IMR-90 (cell line): ENCODE results near the gene RUNX3. TPM values are rescaled to one million over a fixed set of nuclear protein-coding genes. Genes with fewer than 3 reads are reported as not detected.

Experiments
- ATAC-seq: fragments of 200-7000 bp; cut with Tn5 transposase; 2 replicates; pipeline ENCODE4 v1.9.1; 2020; ENCODE audit warnings: low read depth, mild to moderate bottlenecking, moderate library complexity
- BruUV-seq: library from RNA; stranded (reverse); fragments of 400-500 nt; replicated peaks from 2 replicates; lab custom pipeline; 2021; lab: Mats Ljungman, UMichigan
- CTCF ChIA-PET: fragments of 300-600 bp; formaldehyde crosslinking; extraction: SDS; loops from one replicate; lab custom pipeline; 2021; ENCODE audit warnings: antibody characterized with exemption; lab: Yijun Ruan, JAX
- POLR2A ChIA-PET: fragments of 300-600 bp; sonication (Branson Sonifier 250); formaldehyde crosslinking; loops from one replicate; lab custom pipeline; 2022; ENCODE audit warnings: antibody characterized with exemption; ENCODE audit not compliant: unreplicated experiment; lab: Charles Lee
- DNase-seq: peaks from one replicate; pipeline ENCODE4 v3.0.0; 2013
- H2AFZ ChIP-seq: replicated peaks from 2 replicates; pipeline ENCODE3; 2013; ENCODE audit warnings: low read length, mild to moderate bottlenecking; ENCODE audit not compliant: poor library complexity
- H2AK5ac ChIP-seq: 2 replicates; pipeline ENCODE4 v1.6.1; 2013; ENCODE audit warnings: low read depth, low read length, inconsistent platforms
- H2AK9ac ChIP-seq: replicated peaks from 2 replicates; pipeline ENCODE3; 2013; ENCODE audit warnings: mild to moderate bottlenecking, low read depth, low read length, moderate library complexity; ENCODE audit not compliant: poor library complexity
- H2BK120ac ChIP-seq: 2 replicates; pipeline ENCODE4 v1.6.1; 2013; ENCODE audit warnings: low read depth, low read length, inconsistent platforms
- H2BK15ac ChIP-seq: 3 replicates; pipeline ENCODE4 v1.6.1; 2013; ENCODE audit warnings: low read depth, low read length, inconsistent platforms
- H2BK20ac ChIP-seq: 2 replicates; pipeline ENCODE4 v1.6.1; 2013; ENCODE audit warnings: low read depth, mild to moderate bottlenecking, inconsistent platforms, low read length, moderate library complexity
- H2BK5ac ChIP-seq: 2 replicates; pipeline ENCODE4 v1.6.1; 2013; ENCODE audit warnings: mild to moderate bottlenecking, low read depth, low read length, inconsistent platforms; ENCODE audit not compliant: poor library complexity, severe bottlenecking
- H3K14ac ChIP-seq: replicated peaks from 2 replicates; pipeline ENCODE4 v1.6.1; 2013; ENCODE audit warnings: low read depth, low read length, inconsistent platforms
- H3K18ac ChIP-seq: 2 replicates; pipeline ENCODE4 v1.6.1; 2013; ENCODE audit warnings: low read depth, low read length, control low read depth
- H3K23ac ChIP-seq: 2 replicates; pipeline ENCODE4 v1.6.1; 2013; ENCODE audit warnings: low read depth, low read length, inconsistent platforms
- H3K27ac ChIP-seq: 2 replicates; pipeline ENCODE4 v1.5.1; 2013; ENCODE audit warnings: mild to moderate bottlenecking, control low read depth, low read length; ENCODE audit not compliant: insufficient read depth
- H3K27me3 ChIP-seq: 2 replicates; pipeline ENCODE4 v1.6.1; 2013; ENCODE audit warnings: low read length; ENCODE audit not compliant: control insufficient read depth, insufficient read depth
- H3K36me3 ChIP-seq: 2 replicates; pipeline ENCODE4 v1.6.1; 2013; ENCODE audit warnings: low read length, mixed read lengths; ENCODE audit not compliant: control insufficient read depth, insufficient read depth
- H3K4ac ChIP-seq: 2 replicates; pipeline ENCODE4 v1.6.1; 2013; ENCODE audit warnings: low read depth, low read length, inconsistent platforms
- H3K4me1 ChIP-seq: 2 replicates; pipeline ENCODE4 v1.6.1; 2013; ENCODE audit warnings: low read length, mixed read lengths; ENCODE audit not compliant: control insufficient read depth, insufficient read depth
- H3K4me2 ChIP-seq: 2 replicates; pipeline ENCODE4 v1.6.1; 2013; ENCODE audit warnings: low read depth, mild to moderate bottlenecking, control low read depth, low read length, moderate library complexity
- H3K4me3 ChIP-seq: 2 replicates; pipeline ENCODE4 v1.5.1; 2013; ENCODE audit warnings: low read depth, mild to moderate bottlenecking, control low read depth, low read length, moderate library complexity; ENCODE audit not compliant: insufficient read depth
- H3K56ac ChIP-seq: 2 replicates; pipeline ENCODE4 v1.6.1; 2013; ENCODE audit warnings: low read length, inconsistent platforms; ENCODE audit not compliant: insufficient read depth; ENCODE audit errors: extremely low read depth
- H3K79me1 ChIP-seq, 2 experiments: 2 replicates each; pipeline ENCODE4 v1.6.1; 2013; ENCODE audit warnings: low read length in 2 of 2, inconsistent platforms in 1 of 2, low read depth in 1 of 2
- H3K9ac ChIP-seq: 2 replicates; pipeline ENCODE4 v1.6.1; 2013; ENCODE audit warnings: low read depth, low read length, control low read depth
- H3K9me1 ChIP-seq: 2 replicates; pipeline ENCODE4 v1.6.1; 2013; ENCODE audit warnings: low read length, inconsistent platforms; ENCODE audit not compliant: insufficient read depth
- H3K9me3 ChIP-seq: 2 replicates; pipeline ENCODE4 v1.6.1; 2013; ENCODE audit warnings: low read length; ENCODE audit not compliant: control insufficient read depth, insufficient read depth
- H4K20me1 ChIP-seq: 2 replicates; pipeline ENCODE4 v1.6.1; 2013; ENCODE audit warnings: low read length, inconsistent platforms; ENCODE audit not compliant: insufficient read depth
- H4K5ac ChIP-seq: 2 replicates; pipeline ENCODE4 v1.6.1; 2013; ENCODE audit warnings: mild to moderate bottlenecking, low read depth, low read length, control low read depth
- H4K8ac ChIP-seq, 2 experiments: 2 replicates each; pipeline ENCODE4 v1.6.1; 2013; ENCODE audit warnings: low read depth in 2 of 2, low read length in 2 of 2, control low read depth in 1 of 2, inconsistent platforms in 1 of 2
- H4K91ac ChIP-seq: 2 replicates; pipeline ENCODE4 v1.6.1; 2013; ENCODE audit warnings: low read depth, low read length, inconsistent platforms; ENCODE audit not compliant: insufficient read depth
- BHLHE40 ChIP-seq: fragments of 150-350 bp; IDR thresholded peaks from 2 replicates; pipeline ENCODE4 v1.6.1; 2016; ENCODE audit warnings: mild to moderate bottlenecking, low read depth, low read length
- CEBPB ChIP-seq: IDR thresholded peaks from 2 replicates; pipeline ENCODE4 v1.6.1; 2012; ENCODE audit warnings: low read depth, low read length, improper control_type of control experiment
- CHD1 ChIP-seq: IDR thresholded peaks from 2 replicates; pipeline ENCODE4 v1.6.1; 2012; ENCODE audit warnings: low read depth, low read length, improper control_type of control experiment
- FOS ChIP-seq: fragments of 150-350 bp; IDR thresholded peaks from 2 replicates; pipeline ENCODE4 v1.6.1; 2016; ENCODE audit warnings: low read depth, low read length
- MAFK ChIP-seq: IDR thresholded peaks from 2 replicates; pipeline ENCODE4 v1.6.1; 2012; ENCODE audit warnings: low read depth, low read length, improper control_type of control experiment
- NFE2L2 ChIP-seq: fragments of 150-350 bp; IDR thresholded peaks from 2 replicates; pipeline ENCODE4 v1.6.1; 2016; ENCODE audit warnings: low read depth, mild to moderate bottlenecking, low read length
- POLR2A ChIP-seq: IDR thresholded peaks from 2 replicates; pipeline ENCODE4 v1.6.1; 2012; ENCODE audit warnings: mild to moderate bottlenecking, low read depth, low read length
- RAD21 ChIP-seq: IDR thresholded peaks from 2 replicates; pipeline ENCODE4 v1.6.1; 2012; ENCODE audit warnings: low read length, improper control_type of control experiment
- RCOR1 ChIP-seq: IDR thresholded peaks from 2 replicates; pipeline ENCODE4 v1.6.1; 2012; ENCODE audit warnings: mild to moderate bottlenecking, low read length, improper control_type of control experiment; ENCODE audit not compliant: insufficient replicate concordance
- RFX5 ChIP-seq: IDR thresholded peaks from 2 replicates; pipeline ENCODE4 v1.8.0; 2012; ENCODE audit warnings: low read depth, mild to moderate bottlenecking, low read length, moderate library complexity
- SMC3 ChIP-seq: fragments of 150-350 bp; IDR thresholded peaks from 2 replicates; pipeline ENCODE4 v1.6.1; 2016; ENCODE audit warnings: low read depth, mild to moderate bottlenecking, antibody characterized with exemption, low read length, moderate library complexity
- WGBS, 2 experiments: methylation state at CpG; one replicate each; pipeline versions ENCODE4 v1.1.5 to v1.1.7; 2013; ENCODE audit warnings: missing lambda C conversion rate in 2 of 2; ENCODE audit not compliant: insufficient read length in 1 of 2; ENCODE audit errors: extremely low coverage in 2 of 2; 5-methylcytosine and 5-hydroxymethylcytosine counted together
- dilution Hi-C: fragments of 300-500 bp; cut with HindIII; formaldehyde crosslinking; loops from one replicate; pipeline ENCODE4 v1.14.3; 2018; ENCODE audit warnings: low sequenced_read_pairs; ENCODE audit not compliant: unreplicated experiment
- in situ Hi-C: fragments of 300-500 bp; cut with MboI; formaldehyde crosslinking; loops from 3 replicates; pipeline ENCODE4 v1.14.3; 2019; ENCODE audit warnings: low sequenced_read_pairs, inconsistent platforms, mixed read lengths
- intact Hi-C: fragments of 100-400 bp; cut with micrococcal nuclease; formaldehyde crosslinking; loops from 2 replicates; pipeline ENCODE4 v1.10.0; 2022
- polyA plus RNA-seq, 3 experiments: library from polyadenylated mRNA; depleted of rRNA; stranded (reverse); fragments of >200 nt; gene quantifications; 2 replicates each; pipeline ENCODE4 v1.2.3, GENCODE V29; 2012; ENCODE audit warnings: low replicate concordance in 1 of 3
- total RNA-seq: library from RNA; depleted of rRNA; stranded (reverse); fragments of >200 nt; gene quantifications from 2 replicates; pipeline ENCODE4 v1.2.3, GENCODE V29; 2012
- TF ChIP-seq, protein P1 (sequence below): fragments of 150-350 bp; IDR thresholded peaks from 2 replicates; pipeline ENCODE4 v1.6.1; 2016; ENCODE audit warnings: low read depth, mild to moderate bottlenecking, low read length, moderate library complexity, borderline replicate concordance
- TF ChIP-seq, protein P2 (sequence below): conservative IDR thresholded peaks from 2 replicates; pipeline ENCODE4 v1.5.1; 2012; ENCODE audit warnings: mild to moderate bottlenecking, low read depth, low read length, improper control_type of control experiment
- TF ChIP-seq, protein P3 (sequence below): fragments of 150-350 bp; IDR thresholded peaks from 2 replicates; pipeline ENCODE4 v1.6.1; 2017; ENCODE audit warnings: mild to moderate bottlenecking, antibody characterized with exemption, low read length, low read depth

Gene RUNX3
- total and polyA plus RNA-seq, 2 of the 4 experiments (the other 2 are of a cell fraction), result 0.07 TPM; not detected in 1

DNA sequence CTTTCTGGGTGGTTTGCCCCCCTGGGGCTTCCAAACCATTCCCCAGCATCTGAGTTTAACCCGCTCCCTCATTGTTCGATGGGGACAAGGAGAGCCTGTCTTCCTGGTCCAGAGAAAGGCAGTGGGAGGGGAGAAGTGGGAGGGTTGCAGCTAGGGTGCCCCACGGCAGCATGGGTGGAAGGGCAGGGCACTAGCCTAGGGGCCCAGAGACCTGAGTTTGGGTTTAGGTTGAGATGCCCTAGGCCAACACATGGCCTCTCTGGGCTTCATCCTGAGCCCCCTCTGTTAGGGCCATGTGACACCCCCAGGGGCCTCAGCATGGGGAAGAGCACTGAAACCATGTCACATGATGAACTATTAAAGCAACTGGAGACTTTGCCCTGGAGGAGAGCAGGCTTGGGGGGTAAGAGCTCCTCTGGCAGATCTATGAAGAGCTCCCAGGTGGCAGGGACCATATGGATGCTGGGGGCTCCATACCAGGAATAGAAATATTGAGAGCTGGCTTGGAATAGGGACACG is 9.7 kb upstream of the RUNX3 start:
- Histone ChIP-seq H3K79me1 (no peaks in the 10 kb centered on the region), H4K20me1 (no peaks in the 10 kb centered on the region), H2AFZ (no peak overlapping the region), H2BK15ac (no peak overlapping the region), H3K9me1 (no peaks in the 10 kb centered on the region; the same call in 1 of the 2 replicates), H3K4ac (no peak overlapping the region), H3K4me3 (no peak overlapping the region), H3K36me3 (no peaks in the 10 kb centered on the region), H3K27ac (no peak overlapping the region), H3K23ac (no peak overlapping the region), H3K56ac (no peak overlapping the region), H3K18ac (no peak overlapping the region), H4K8ac (no peak overlapping the region), H3K4me2 (no peak overlapping the region), H2BK120ac (no peak overlapping the region), H3K9me3 (peaks cover 3% of the 10 kb centered on the region; the same call in 1 of the 2 replicates), H3K14ac (no peak overlapping the region), H2BK5ac (no peak overlapping the region), H3K27me3 (peaks cover 30% of the 10 kb centered on the region), H2BK20ac (no peak overlapping the region), H3K4me1 (no peaks in the 10 kb centered on the region), H2AK5ac (no peak overlapping the region), H4K5ac (no peak overlapping the region), H2AK9ac (no peak overlapping the region), H3K9ac (no peak overlapping the region), H4K91ac (no peak overlapping the region)
- in situ Hi-C loops, result loop anchor here (5.0 to 10.0 kb wide), 2 partner anchors 98 to 265 kb away; no protein-coding TSS in a partner anchor
- TF ChIP-seq RCOR1, result no peak
- TF ChIP-seq, protein P1, sequence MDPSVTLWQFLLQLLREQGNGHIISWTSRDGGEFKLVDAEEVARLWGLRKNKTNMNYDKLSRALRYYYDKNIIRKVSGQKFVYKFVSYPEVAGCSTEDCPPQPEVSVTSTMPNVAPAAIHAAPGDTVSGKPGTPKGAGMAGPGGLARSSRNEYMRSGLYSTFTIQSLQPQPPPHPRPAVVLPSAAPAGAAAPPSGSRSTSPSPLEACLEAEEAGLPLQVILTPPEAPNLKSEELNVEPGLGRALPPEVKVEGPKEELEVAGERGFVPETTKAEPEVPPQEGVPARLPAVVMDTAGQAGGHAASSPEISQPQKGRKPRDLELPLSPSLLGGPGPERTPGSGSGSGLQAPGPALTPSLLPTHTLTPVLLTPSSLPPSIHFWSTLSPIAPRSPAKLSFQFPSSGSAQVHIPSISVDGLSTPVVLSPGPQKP, result no peak
- no peak for TF ChIP-seq FOS
- no peak for TF ChIP-seq RFX5
- no peak for TF ChIP-seq RAD21
- no peak for TF ChIP-seq SMC3
- TF ChIP-seq POLR2A, result no peak
- TF ChIP-seq MAFK, result no peak
- TF ChIP-seq CEBPB, result no peak
- TF ChIP-seq NFE2L2, result no peak
- no peak for TF ChIP-seq BHLHE40
- no peak for TF ChIP-seq CHD1
- TF ChIP-seq, protein P2, sequence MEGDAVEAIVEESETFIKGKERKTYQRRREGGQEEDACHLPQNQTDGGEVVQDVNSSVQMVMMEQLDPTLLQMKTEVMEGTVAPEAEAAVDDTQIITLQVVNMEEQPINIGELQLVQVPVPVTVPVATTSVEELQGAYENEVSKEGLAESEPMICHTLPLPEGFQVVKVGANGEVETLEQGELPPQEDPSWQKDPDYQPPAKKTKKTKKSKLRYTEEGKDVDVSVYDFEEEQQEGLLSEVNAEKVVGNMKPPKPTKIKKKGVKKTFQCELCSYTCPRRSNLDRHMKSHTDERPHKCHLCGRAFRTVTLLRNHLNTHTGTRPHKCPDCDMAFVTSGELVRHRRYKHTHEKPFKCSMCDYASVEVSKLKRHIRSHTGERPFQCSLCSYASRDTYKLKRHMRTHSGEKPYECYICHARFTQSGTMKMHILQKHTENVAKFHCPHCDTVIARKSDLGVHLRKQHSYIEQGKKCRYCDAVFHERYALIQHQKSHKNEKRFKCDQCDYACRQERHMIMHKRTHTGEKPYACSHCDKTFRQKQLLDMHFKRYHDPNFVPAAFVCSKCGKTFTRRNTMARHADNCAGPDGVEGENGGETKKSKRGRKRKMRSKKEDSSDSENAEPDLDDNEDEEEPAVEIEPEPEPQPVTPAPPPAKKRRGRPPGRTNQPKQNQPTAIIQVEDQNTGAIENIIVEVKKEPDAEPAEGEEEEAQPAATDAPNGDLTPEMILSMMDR, result no peak
- TF ChIP-seq, protein P3, sequence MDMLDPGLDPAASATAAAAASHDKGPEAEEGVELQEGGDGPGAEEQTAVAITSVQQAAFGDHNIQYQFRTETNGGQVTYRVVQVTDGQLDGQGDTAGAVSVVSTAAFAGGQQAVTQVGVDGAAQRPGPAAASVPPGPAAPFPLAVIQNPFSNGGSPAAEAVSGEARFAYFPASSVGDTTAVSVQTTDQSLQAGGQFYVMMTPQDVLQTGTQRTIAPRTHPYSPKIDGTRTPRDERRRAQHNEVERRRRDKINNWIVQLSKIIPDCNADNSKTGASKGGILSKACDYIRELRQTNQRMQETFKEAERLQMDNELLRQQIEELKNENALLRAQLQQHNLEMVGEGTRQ, result no peak
- intact Hi-C loops, result no loop called here
- CTCF ChIA-PET, result no interaction called here
- 14% methylated on average over 1 of the region's 4 CpGs; no CpG with 5 or more reads in 1 of the 2 experiments for WGBS, 2 experiments
- BruUV-seq, result no TSS peak
- dilution Hi-C loops, result no loop called here
- no peak for ATAC-seq
- POLR2A ChIA-PET, result no interaction called here
- no peak for DNase-seq
